ENCODE data around the gene MED22.

The MED22 gene

GRCh38 chr9:133367221-133367620 lies 19.3 kb upstream of the MED22 start:
- H3K9me3 ChIP-seq (ENCODE audit: insufficient read depth, low read depth, low read length), result no peaks in the 10 kb centered on the region
- no peak overlapping the region for H3K9ac ChIP-seq (ENCODE audit: low read depth, low read length)
- 95% methylated on average over 22 of the region's 22 CpGs for whole genome bisulfite sequencing
- no peaks in the 10 kb centered on the region for H3K4me1 ChIP-seq (ENCODE audit: insufficient read depth, low read length)
- H3K36me3 ChIP-seq (ENCODE audit: insufficient read depth, low read length), result peaks cover 84% of the 10 kb centered on the region
- no peak overlapping the region for H3K27ac ChIP-seq (ENCODE audit: low read depth, low read length)
- H3K27me3 ChIP-seq (ENCODE audit: insufficient read depth, low read length), result no peaks in the 10 kb centered on the region
- no peak overlapping the region for H3K4me3 ChIP-seq (ENCODE audit: low read length)

GRCh38 chr9:133366435-133366834 lies 18.5 kb upstream of the MED22 start:
- Histone ChIP-seq H3K4me1 (ENCODE audit: insufficient read depth, low read length) (no peaks in the 10 kb centered on the region), H3K9me3 (ENCODE audit: insufficient read depth, low read depth, low read length) (no peaks in the 10 kb centered on the region), H3K27ac (ENCODE audit: low read depth, low read length) (no peak overlapping the region), H3K36me3 (ENCODE audit: insufficient read depth, low read length) (peaks cover 89% of the 10 kb centered on the region), H3K9ac (ENCODE audit: low read depth, low read length) (no peak overlapping the region), H3K27me3 (ENCODE audit: insufficient read depth, low read length) (no peaks in the 10 kb centered on the region), H3K4me3 (ENCODE audit: low read length) (no peak overlapping the region)
- WGBS, result 97% methylated on average over 11 of the region's 11 CpGs

GRCh38 chr9:133362359-133363044 lies 14.6 kb upstream of the MED22 start:
- Histone ChIP-seq H3K9me3 (ENCODE audit: insufficient read depth, low read depth, low read length) (no peaks in the 10 kb centered on the region), H3K9ac (ENCODE audit: low read depth, low read length) (no peak overlapping the region), H3K27ac (ENCODE audit: low read depth, low read length) (no peak overlapping the region), H3K4me1 (ENCODE audit: insufficient read depth, low read length) (peaks cover 3% of the 10 kb centered on the region; the same call in 1 of the 2 replicates), H3K36me3 (ENCODE audit: insufficient read depth, low read length) (peaks cover 89% of the 10 kb centered on the region), H3K27me3 (ENCODE audit: insufficient read depth, low read length) (no peaks in the 10 kb centered on the region), H3K4me3 (ENCODE audit: low read length) (no peak overlapping the region)
- 92% methylated on average over 15 of the region's 15 CpGs for WGBS

- no peaks in the 10 kb centered on the region for H3K27me3 ChIP-seq (ENCODE audit: insufficient read depth, low read length)
- H3K9ac ChIP-seq (ENCODE audit: low read depth, low read length), result no peak overlapping the region
- H3K4me1 ChIP-seq (ENCODE audit: insufficient read depth, low read length), result peaks cover 7% of the 10 kb centered on the region
- WGBS, result 92% methylated on average over 13 of the region's 13 CpGs
- H3K4me3 ChIP-seq (ENCODE audit: low read length), result no peak overlapping the region
- peaks cover 82% of the 10 kb centered on the region for H3K36me3 ChIP-seq (ENCODE audit: insufficient read depth, low read length)
- no peak overlapping the region for H3K27ac ChIP-seq (ENCODE audit: low read depth, low read length)
- no peaks in the 10 kb centered on the region for H3K9me3 ChIP-seq (ENCODE audit: insufficient read depth, low read depth, low read length)
These were observed 13.7 kb upstream of the MED22 start for GRCh38 chr9:133361507-133362092.

GRCh38 chr9:133360400-133361393 lies 12.8 kb upstream of the MED22 start:
- Histone ChIP-seq H3K9ac (ENCODE audit: low read depth, low read length) (no peak overlapping the region), H3K4me3 (ENCODE audit: low read length) (no peak overlapping the region), H3K36me3 (ENCODE audit: insufficient read depth, low read length) (peaks cover 73% of the 10 kb centered on the region), H3K27ac (ENCODE audit: low read depth, low read length) (no peak overlapping the region), H3K27me3 (ENCODE audit: insufficient read depth, low read length) (no peaks in the 10 kb centered on the region), H3K4me1 (ENCODE audit: insufficient read depth, low read length) (peaks cover 7% of the 10 kb centered on the region), H3K9me3 (ENCODE audit: insufficient read depth, low read depth, low read length) (no peaks in the 10 kb centered on the region)
- 94% methylated on average over 21 of the region's 21 CpGs for WGBS

- Histone ChIP-seq H3K4me3 (ENCODE audit: low read length) (no peak overlapping the region), H3K27me3 (ENCODE audit: insufficient read depth, low read length) (no peaks in the 10 kb centered on the region), H3K9ac (ENCODE audit: low read depth, low read length) (no peak overlapping the region), H3K36me3 (ENCODE audit: insufficient read depth, low read length) (peaks cover 62% of the 10 kb centered on the region), H3K4me1 (ENCODE audit: insufficient read depth, low read length) (peaks cover 7% of the 10 kb centered on the region), H3K9me3 (ENCODE audit: insufficient read depth, low read depth, low read length) (no peaks in the 10 kb centered on the region), H3K27ac (ENCODE audit: low read depth, low read length) (no peak overlapping the region)
- WGBS, result 87% methylated on average over 20 of the region's 20 CpGs
These were observed 11.7 kb upstream of the MED22 start for GRCh38 chr9:133359399-133360175.

- no peaks in the 10 kb centered on the region for H3K9me3 ChIP-seq (ENCODE audit: insufficient read depth, low read depth, low read length)
- peaks cover 7% of the 10 kb centered on the region for H3K4me1 ChIP-seq (ENCODE audit: insufficient read depth, low read length)
- no peak overlapping the region for H3K27ac ChIP-seq (ENCODE audit: low read depth, low read length)
- 95% methylated on average over 14 of the region's 14 CpGs for WGBS
- peak overlapping the region; percentile 97 for H3K4me3 ChIP-seq (ENCODE audit: low read length)
- peak overlapping the region; percentile 71; the same call in 1 of the 2 replicates for H3K9ac ChIP-seq (ENCODE audit: low read depth, low read length)
- peaks cover 59% of the 10 kb centered on the region for H3K36me3 ChIP-seq (ENCODE audit: insufficient read depth, low read length)
- no peaks in the 10 kb centered on the region for H3K27me3 ChIP-seq (ENCODE audit: insufficient read depth, low read length)
These were observed 9.7 kb upstream of the MED22 start for GRCh38 chr9:133357656-133358055.

- Histone ChIP-seq H3K4me1 (ENCODE audit: insufficient read depth, low read length) (peaks cover 7% of the 10 kb centered on the region), H3K9ac (ENCODE audit: low read depth, low read length) (peak within 1 kb of the TSS; percentile 95), H3K9me3 (ENCODE audit: insufficient read depth, low read depth, low read length) (no peaks in the 10 kb centered on the region), H3K27ac (ENCODE audit: low read depth, low read length) (peak within 1 kb of the TSS; percentile 62), H3K36me3 (ENCODE audit: insufficient read depth, low read length) (peaks cover 58% of the 10 kb centered on the region), H3K4me3 (ENCODE audit: low read length) (peak within 1 kb of the TSS; percentile 97), H3K27me3 (ENCODE audit: insufficient read depth, low read length) (no peaks in the 10 kb centered on the region)
- WGBS, result under 1% methylated on average over 78 of the region's 78 CpGs
These were observed 8.6 kb upstream of the MED22 start, which contains the start of the genes SURF1 and SURF2 for GRCh38 chr9:133356391-133357091. Gene SURF1, minus strand, starts transcription at chr9:133356487. Its CDS starts 34 bp downstream, at chr9:133356453. Gene SURF2, plus strand, starts transcription at chr9:133356550. Its CDS starts 43 bp downstream, at chr9:133356593.

- peak overlapping the region; percentile 95 for H3K9ac ChIP-seq (ENCODE audit: low read depth, low read length)
- H3K36me3 ChIP-seq (ENCODE audit: insufficient read depth, low read length), result peaks cover 58% of the 10 kb centered on the region
- H3K4me1 ChIP-seq (ENCODE audit: insufficient read depth, low read length), result peaks cover 7% of the 10 kb centered on the region
- H3K27me3 ChIP-seq (ENCODE audit: insufficient read depth, low read length), result no peaks in the 10 kb centered on the region
- H3K27ac ChIP-seq (ENCODE audit: low read depth, low read length), result peak overlapping the region; percentile 51
- no peaks in the 10 kb centered on the region for H3K9me3 ChIP-seq (ENCODE audit: insufficient read depth, low read depth, low read length)
- peak overlapping the region; percentile 97 for H3K4me3 ChIP-seq (ENCODE audit: low read length)
- 1% methylated on average over 30 of the region's 31 CpGs for WGBS
These were observed 8.0 kb upstream of the MED22 start for GRCh38 chr9:133355881-133356357.

- Histone ChIP-seq H3K9me3 (ENCODE audit: insufficient read depth, low read depth, low read length) (no peaks in the 10 kb centered on the region), H3K9ac (ENCODE audit: low read depth, low read length) (0 out of 2 replicates have a peak overlapping the region, but pooled peaks have one; percentile 1), H3K27me3 (ENCODE audit: insufficient read depth, low read length) (no peaks in the 10 kb centered on the region), H3K4me1 (ENCODE audit: insufficient read depth, low read length) (peaks cover 7% of the 10 kb centered on the region), H3K36me3 (ENCODE audit: insufficient read depth, low read length) (peaks cover 59% of the 10 kb centered on the region), H3K27ac (ENCODE audit: low read depth, low read length) (no peak overlapping the region), H3K4me3 (ENCODE audit: low read length) (peak overlapping the region; percentile 97; the same call in 1 of the 2 replicates)
- 94% methylated on average over 7 of the region's 7 CpGs for WGBS
These were observed 6.8 kb upstream of the MED22 start for GRCh38 chr9:133354766-133355165.

Data from HUES64 (cell line).